Fibroblast of skin of left quadriceps (primary cell): Measurements from ENCODE around the gene GADD45G.

Source experiments
- DNase-seq, 2 experiments: peaks; one replicate each; pipeline ENCODE4 v3.0.0-alpha.2; 2013; ENCODE audit warnings: low read depth in 2 of 2

GADD45G gene

GRCh38 chr9:89604729-89605464, at the start of gene GADD45G:
Gene GADD45G (plus strand): TSS chr9:89605012. CDS start chr9:89605122, 110 bp downstream.
- DNase-seq, result peak; percentile 51 to 54

- no peak for DNase-seq
These were observed 49.8 kb upstream of the GADD45G start for GRCh38 chr9:89555036-89555415.

GRCh38 chr9:89555451-89556375, 49.1 kb upstream of the GADD45G start:
- DNase-seq, result no peak

- DNase-seq, result no peak
These were observed 46.5 kb upstream of the GADD45G start for GRCh38 chr9:89558196-89558899.

- DNase-seq, result no peak
These were observed 45.9 kb upstream of the GADD45G start for GRCh38 chr9:89558948-89559347.

GRCh38 chr9:89562186-89562814, 42.5 kb upstream of the GADD45G start:
- DNase-seq, result no peak

GRCh38 chr9:89563571-89564345, 41.1 kb upstream of the GADD45G start:
- DNase-seq, result no peak

GRCh38 chr9:89564346-89564878, 40.4 kb upstream of the GADD45G start:
- DNase-seq, result no peak

GRCh38 chr9:89567649-89568048, 37.2 kb upstream of the GADD45G start:
- DNase-seq, result no peak

- DNase-seq, result no peak
These were observed 30.5 kb upstream of the GADD45G start for GRCh38 chr9:89574309-89574708.

GRCh38 chr9:89576404-89576839, 28.4 kb upstream of the GADD45G start:
- DNase-seq, result peak; percentile 4 to 6

- no peak for DNase-seq
These were observed 27.4 kb upstream of the GADD45G start for GRCh38 chr9:89577363-89577762.

- no peak for DNase-seq
These were observed 24.9 kb upstream of the GADD45G start for GRCh38 chr9:89579741-89580385.

- DNase-seq, result no peak
These were observed 18.5 kb upstream of the GADD45G start for GRCh38 chr9:89586311-89586710.

- no peak for DNase-seq
These were observed 16.4 kb upstream of the GADD45G start for GRCh38 chr9:89588271-89588879.

- no peak for DNase-seq
These were observed 14.4 kb upstream of the GADD45G start for GRCh38 chr9:89590415-89590814.

- DNase-seq, result no peak
These were observed 13.3 kb upstream of the GADD45G start for GRCh38 chr9:89591274-89592212.

- DNase-seq, result no peak
These were observed 12.5 kb upstream of the GADD45G start for GRCh38 chr9:89592213-89592815.
